ENCODE measurements around the gene PCDHGA12.
A peak's percentile ranks its signal among the peaks of the same experiment; 100 is the strongest.

DNA sequence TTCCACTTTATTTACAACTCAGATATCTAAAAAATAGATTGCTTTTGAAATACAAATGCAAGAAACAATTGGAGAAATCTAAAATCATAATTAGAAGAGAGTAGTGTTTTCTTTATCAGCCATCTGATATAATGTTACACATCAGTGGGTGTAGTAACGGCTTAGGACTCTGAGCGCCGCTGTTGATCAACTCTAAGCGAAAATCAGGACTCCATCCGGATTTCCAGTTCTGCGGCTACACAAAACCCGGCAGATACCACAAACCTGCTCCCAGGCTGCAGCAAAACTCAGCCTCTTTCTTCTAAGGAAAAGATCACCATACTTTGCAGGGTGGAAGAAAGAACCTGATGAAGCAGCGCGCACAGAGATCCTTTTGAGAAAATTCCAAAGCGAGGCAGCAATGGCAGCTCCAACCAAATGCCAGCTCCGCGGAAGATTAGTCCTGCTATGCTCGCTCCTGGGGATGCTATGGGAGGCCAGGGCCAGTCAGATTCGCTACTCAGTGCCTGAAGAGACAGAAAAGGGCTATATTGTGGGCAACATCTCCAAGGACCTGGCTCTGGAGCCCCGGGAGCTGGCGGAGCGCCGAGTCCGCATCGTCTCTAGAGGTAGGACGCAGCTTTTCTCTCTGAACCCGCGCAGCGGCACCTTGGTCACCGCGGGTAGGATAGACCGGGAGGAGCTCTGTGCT lies 27.6 kb upstream of the PCDHGA12 start, which contains the start of gene PCDHGA9:
- TF ChIP-seq POLR2A (IDR thresholded peaks at IDR 0.05; ENCODE audit: low read depth, low read length) (no peak), RBBP5 (conservative IDR thresholded peaks at IDR 0.05) (no peak), SREBF2 (IDR thresholded peaks at IDR 0.05; ENCODE audit: low read length) (no peak), MXI1 (IDR thresholded peaks at IDR 0.05; ENCODE audit: low read depth, low read length) (no peak), EZH2 (IDR thresholded peaks at IDR 0.05; ENCODE audit: borderline replicate concordance, control insufficient read depth, low read depth, low read length) (no peak), HCFC1 (IDR thresholded peaks at IDR 0.05; ENCODE audit: low read length) (no peak), RAD21 (IDR thresholded peaks at IDR 0.05; ENCODE audit: insufficient read depth, low read depth, low read length) (0 out of 2 replicates have a peak, but pooled peaks have one; percentile 13), NBN (IDR thresholded peaks at IDR 0.05) (no peak)
- TF ChIP-seq, protein P1, sequence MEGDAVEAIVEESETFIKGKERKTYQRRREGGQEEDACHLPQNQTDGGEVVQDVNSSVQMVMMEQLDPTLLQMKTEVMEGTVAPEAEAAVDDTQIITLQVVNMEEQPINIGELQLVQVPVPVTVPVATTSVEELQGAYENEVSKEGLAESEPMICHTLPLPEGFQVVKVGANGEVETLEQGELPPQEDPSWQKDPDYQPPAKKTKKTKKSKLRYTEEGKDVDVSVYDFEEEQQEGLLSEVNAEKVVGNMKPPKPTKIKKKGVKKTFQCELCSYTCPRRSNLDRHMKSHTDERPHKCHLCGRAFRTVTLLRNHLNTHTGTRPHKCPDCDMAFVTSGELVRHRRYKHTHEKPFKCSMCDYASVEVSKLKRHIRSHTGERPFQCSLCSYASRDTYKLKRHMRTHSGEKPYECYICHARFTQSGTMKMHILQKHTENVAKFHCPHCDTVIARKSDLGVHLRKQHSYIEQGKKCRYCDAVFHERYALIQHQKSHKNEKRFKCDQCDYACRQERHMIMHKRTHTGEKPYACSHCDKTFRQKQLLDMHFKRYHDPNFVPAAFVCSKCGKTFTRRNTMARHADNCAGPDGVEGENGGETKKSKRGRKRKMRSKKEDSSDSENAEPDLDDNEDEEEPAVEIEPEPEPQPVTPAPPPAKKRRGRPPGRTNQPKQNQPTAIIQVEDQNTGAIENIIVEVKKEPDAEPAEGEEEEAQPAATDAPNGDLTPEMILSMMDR (IDR thresholded peaks at IDR 0.05 in 2 of 3, conservative IDR thresholded peaks at IDR 0.05 in 1 of 3; ENCODE audit: control insufficient read depth in 2 of 3, extremely low read depth in 1 of 3, insufficient read depth in 1 of 3, low read depth in 3 of 3, low read length in 3 of 3): peak in 2 of 3 experiments; percentile 28 to 35; a peak in 2 of 6 replicates
- TF ChIP-seq, protein P2, sequence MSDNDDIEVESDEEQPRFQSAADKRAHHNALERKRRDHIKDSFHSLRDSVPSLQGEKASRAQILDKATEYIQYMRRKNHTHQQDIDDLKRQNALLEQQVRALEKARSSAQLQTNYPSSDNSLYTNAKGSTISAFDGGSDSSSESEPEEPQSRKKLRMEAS (IDR thresholded peaks at IDR 0.05; ENCODE audit: low read depth, low read length): no peak
- TF ChIP-seq, protein P3, sequence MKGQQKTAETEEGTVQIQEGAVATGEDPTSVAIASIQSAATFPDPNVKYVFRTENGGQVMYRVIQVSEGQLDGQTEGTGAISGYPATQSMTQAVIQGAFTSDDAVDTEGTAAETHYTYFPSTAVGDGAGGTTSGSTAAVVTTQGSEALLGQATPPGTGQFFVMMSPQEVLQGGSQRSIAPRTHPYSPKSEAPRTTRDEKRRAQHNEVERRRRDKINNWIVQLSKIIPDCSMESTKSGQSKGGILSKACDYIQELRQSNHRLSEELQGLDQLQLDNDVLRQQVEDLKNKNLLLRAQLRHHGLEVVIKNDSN (IDR thresholded peaks at IDR 0.05; ENCODE audit: borderline replicate concordance, extremely low read length, insufficient read depth, low read depth, low read length): no peak

Data from GM12878 (cell line).